Measurements from ENCODE around the gene PHB1. TPM values are rescaled to one million over a fixed set of nuclear protein-coding genes. Genes with fewer than 3 reads are reported as not detected.

The PHB1 gene
- total RNA-seq, 4 donors from 2014 or later, result 61.7 to 119 (median 106) TPM

DNA sequence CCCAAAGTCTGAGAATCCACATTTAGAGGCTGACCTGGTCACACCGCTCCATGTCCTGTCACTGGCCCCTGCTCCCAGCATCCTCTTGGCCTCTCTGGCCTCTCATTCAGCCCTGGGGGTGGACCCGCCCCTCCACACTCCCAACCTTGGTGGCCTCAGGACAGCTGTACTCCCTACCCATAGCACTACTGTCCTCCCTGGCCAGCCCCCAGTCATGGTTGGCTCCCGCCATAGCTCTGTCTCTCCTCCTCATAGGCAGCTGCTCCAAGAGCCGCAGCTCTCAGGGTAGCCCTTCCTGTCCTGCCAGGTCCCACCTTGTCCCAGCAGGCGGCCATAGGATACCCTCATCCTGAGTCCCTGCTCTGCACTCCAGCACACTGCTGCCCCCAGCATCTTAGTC is 38.0 kb upstream of the PHB1 start:
- H3K4me1 ChIP-seq, result peaks cover 0 to 10% (median 0%) of the 10 kb centered on the region in 3 donors
- no peaks in the 10 kb centered on the region for H3K9me3 ChIP-seq
- WGBS, 2 donors, result 96 to 100% methylated on average over 2 to 5 of the region's 5 CpGs
- no peak overlapping the region for H3K4me3 ChIP-seq
- no peak overlapping the region for H3K27ac ChIP-seq
- intact Hi-C loops (cut with DNase I), result no loop called here
- no peaks in the 10 kb centered on the region for H3K36me3 ChIP-seq
- DNase-seq, result no peak
- TF ChIP-seq POLR2A (IDR thresholded peaks at IDR 0.05), result no peak
- TF ChIP-seq, protein P1, sequence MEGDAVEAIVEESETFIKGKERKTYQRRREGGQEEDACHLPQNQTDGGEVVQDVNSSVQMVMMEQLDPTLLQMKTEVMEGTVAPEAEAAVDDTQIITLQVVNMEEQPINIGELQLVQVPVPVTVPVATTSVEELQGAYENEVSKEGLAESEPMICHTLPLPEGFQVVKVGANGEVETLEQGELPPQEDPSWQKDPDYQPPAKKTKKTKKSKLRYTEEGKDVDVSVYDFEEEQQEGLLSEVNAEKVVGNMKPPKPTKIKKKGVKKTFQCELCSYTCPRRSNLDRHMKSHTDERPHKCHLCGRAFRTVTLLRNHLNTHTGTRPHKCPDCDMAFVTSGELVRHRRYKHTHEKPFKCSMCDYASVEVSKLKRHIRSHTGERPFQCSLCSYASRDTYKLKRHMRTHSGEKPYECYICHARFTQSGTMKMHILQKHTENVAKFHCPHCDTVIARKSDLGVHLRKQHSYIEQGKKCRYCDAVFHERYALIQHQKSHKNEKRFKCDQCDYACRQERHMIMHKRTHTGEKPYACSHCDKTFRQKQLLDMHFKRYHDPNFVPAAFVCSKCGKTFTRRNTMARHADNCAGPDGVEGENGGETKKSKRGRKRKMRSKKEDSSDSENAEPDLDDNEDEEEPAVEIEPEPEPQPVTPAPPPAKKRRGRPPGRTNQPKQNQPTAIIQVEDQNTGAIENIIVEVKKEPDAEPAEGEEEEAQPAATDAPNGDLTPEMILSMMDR (IDR thresholded peaks at IDR 0.05), result no peak
- peaks cover 0 to 43% (median 0%) of the 10 kb centered on the region in 4 donors for H3K27me3 ChIP-seq

DNA sequence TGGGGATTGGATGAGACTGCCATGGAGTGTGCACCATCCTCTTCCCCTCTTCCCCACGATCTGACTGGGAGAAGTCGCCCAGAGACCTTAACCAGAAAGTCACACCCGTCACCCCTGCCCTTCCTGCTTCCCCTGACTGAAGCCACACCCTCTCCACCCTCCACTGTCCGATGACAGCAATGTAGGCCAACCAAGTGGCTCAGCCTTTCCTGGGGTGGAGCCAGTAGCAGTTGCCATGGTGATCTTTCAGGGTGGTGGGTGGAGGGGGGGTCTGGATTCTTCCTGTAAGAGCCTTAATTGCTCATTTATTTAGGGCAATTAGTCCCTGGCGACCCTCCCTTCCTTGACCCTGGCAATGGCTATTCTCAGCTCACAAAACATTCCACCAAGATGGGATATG is 37.5 kb upstream of the PHB1 start:
- Histone ChIP-seq H3K4me3 (no peak overlapping the region), H3K27ac (no peak overlapping the region), H3K36me3 (no peaks in the 10 kb centered on the region), H3K27me3 (peaks cover 0 to 39% (median 0%) of the 10 kb centered on the region in 4 donors), H3K9me3 (no peaks in the 10 kb centered on the region), H3K4me1 (peaks cover 0 to 10% (median 0%) of the 10 kb centered on the region in 3 donors)
- intact Hi-C loops (cut with DNase I), result no loop called here
- TF ChIP-seq, protein P1 (IDR thresholded peaks at IDR 0.05), result no peak
- no peak for TF ChIP-seq POLR2A (IDR thresholded peaks at IDR 0.05)
- DNase-seq, result no peak
- WGBS, 2 donors, result 38 to 67% methylated on average over 1 to 3 of the region's 5 CpGs

DNA sequence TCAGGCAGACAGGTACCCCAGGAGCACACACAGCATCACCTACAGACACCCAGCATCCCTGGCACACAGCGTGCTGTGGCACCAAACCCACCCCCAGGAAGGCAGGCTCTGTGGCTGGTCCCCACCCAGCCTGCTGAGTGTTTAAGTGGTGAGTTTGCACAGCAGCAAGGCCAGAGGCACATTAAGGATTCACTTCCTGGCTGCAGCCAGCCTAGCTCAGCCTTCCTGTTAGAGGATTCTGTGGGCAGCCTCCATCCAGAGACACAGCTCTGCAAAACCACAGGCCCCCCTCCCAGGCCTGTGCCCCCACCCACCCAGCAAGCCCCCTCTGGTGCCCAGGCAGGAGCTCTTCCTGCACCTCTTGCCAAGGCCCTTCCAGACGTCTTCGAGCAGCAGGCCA is 36.1 kb upstream of the PHB1 start:
- no peak overlapping the region for H3K27ac ChIP-seq
- intact Hi-C loops (cut with DNase I), result no loop called here
- peaks cover 0 to 10% (median 0%) of the 10 kb centered on the region in 3 donors for H3K4me1 ChIP-seq
- H3K9me3 ChIP-seq, result no peaks in the 10 kb centered on the region
- peaks cover 0 to 35% (median 0%) of the 10 kb centered on the region in 4 donors for H3K27me3 ChIP-seq
- TF ChIP-seq, protein P1 (IDR thresholded peaks at IDR 0.05), result no peak
- no peak for TF ChIP-seq POLR2A (IDR thresholded peaks at IDR 0.05)
- H3K36me3 ChIP-seq, result no peaks in the 10 kb centered on the region
- no peak overlapping the region for H3K4me3 ChIP-seq
- no peak for DNase-seq
- 87% methylated on average over 3 of the region's 3 CpGs; no CpG with 5 or more reads in 1 of the 2 donors for WGBS, 2 donors

DNA sequence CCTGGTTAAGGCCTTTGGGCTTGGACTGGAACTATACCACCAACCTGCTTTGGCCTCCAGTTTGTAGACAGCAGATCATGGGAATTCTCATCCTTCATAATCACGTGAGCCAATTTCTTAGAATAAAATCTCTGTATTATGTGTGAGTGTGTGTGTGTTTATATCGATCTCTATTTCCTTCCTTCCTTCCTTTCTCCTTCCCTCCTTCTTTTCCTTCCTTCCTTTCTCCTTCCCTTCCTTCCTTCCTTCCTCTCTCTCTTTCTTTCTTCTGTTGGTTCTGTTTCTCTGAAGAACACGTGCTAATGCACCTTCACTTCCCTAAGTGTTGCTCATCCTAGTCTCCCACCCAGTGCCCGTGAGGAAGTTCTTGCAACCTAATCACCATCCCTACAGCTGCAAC is 35.5 kb upstream of the PHB1 start:
- H3K9me3 ChIP-seq, result no peaks in the 10 kb centered on the region
- H3K4me1 ChIP-seq, result peaks cover 0 to 10% (median 0%) of the 10 kb centered on the region in 3 donors
- H3K36me3 ChIP-seq, result no peaks in the 10 kb centered on the region
- no peak overlapping the region for H3K4me3 ChIP-seq
- no peak overlapping the region for H3K27ac ChIP-seq
- peaks cover 0 to 34% (median 0%) of the 10 kb centered on the region in 4 donors for H3K27me3 ChIP-seq
- no peak for DNase-seq
- WGBS, 2 donors, result 76 to 78% methylated on average over 4 of the region's 4 CpGs
- TF ChIP-seq POLR2A (IDR thresholded peaks at IDR 0.05), result no peak
- TF ChIP-seq, protein P1 (IDR thresholded peaks at IDR 0.05), result no peak
- intact Hi-C loops (cut with DNase I), result no loop called here

DNA sequence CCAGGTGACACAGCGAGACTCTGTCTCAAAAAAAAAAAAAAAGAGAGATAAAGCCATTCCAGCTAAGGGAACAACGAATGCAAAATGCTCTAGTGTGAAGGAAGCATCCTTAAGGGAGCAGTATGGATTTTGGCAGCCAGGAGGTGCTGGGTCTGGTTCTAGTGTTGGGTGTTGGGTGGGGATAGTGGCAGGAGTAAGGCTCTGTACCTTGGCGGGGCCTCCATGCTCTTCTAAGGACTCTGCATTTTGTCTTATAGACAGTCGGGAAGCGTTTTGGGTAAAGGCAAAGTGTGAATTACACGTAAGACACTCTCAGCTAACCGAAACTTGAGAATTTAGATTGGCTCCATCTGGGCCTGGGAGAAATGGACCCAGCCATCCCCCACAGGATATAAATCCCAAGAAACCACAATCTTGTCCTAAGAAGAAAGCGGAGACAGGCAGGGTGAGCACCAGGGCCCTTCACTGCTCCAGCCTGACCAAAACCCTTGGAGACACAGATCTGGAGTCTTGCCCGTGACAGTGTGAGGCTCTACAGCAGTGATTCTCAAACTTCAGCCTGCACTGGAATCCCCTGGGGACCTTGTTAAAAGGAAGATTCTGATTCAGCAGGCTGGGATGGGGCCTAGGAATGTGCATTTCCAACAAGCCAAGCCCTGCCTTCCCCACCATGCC is 33.1 kb upstream of the PHB1 start:
- peaks cover 0 to 40% (median 0%) of the 10 kb centered on the region in 4 donors for H3K27me3 ChIP-seq
- no peaks in the 10 kb centered on the region for H3K36me3 ChIP-seq
- intact Hi-C loops (cut with DNase I), result no loop called here
- no peak overlapping the region for H3K4me3 ChIP-seq
- TF ChIP-seq, protein P1 (IDR thresholded peaks at IDR 0.05), result no peak
- TF ChIP-seq POLR2A (IDR thresholded peaks at IDR 0.05), result no peak
- H3K4me1 ChIP-seq, result peaks cover 0 to 10% (median 0%) of the 10 kb centered on the region in 3 donors
- H3K9me3 ChIP-seq, result no peaks in the 10 kb centered on the region
- no peak for DNase-seq
- 87 to 90% methylated on average over 7 to 9 of the region's 9 CpGs for WGBS, 2 donors
- no peak overlapping the region for H3K27ac ChIP-seq
